DND-41 (cell line): ENCODE results near the gene MIGA2.

Experiments
- EZH2 ChIP-seq: IDR thresholded peaks from 3 replicates; pipeline ENCODE4 v1.6.1; 2012; ENCODE audit warnings: borderline replicate concordance, low read depth, mild to moderate bottlenecking, moderate library complexity, low read length, inconsistent platforms; ENCODE audit not compliant: severe bottlenecking
- TF ChIP-seq, protein P1 (sequence below): IDR thresholded peaks from 2 replicates; pipeline ENCODE4 v1.5.1; 2012; ENCODE audit warnings: borderline replicate concordance, low read length, moderate library complexity, mild to moderate bottlenecking; ENCODE audit not compliant: poor library complexity, severe bottlenecking; ENCODE audit errors: extremely low read depth

DNA sequence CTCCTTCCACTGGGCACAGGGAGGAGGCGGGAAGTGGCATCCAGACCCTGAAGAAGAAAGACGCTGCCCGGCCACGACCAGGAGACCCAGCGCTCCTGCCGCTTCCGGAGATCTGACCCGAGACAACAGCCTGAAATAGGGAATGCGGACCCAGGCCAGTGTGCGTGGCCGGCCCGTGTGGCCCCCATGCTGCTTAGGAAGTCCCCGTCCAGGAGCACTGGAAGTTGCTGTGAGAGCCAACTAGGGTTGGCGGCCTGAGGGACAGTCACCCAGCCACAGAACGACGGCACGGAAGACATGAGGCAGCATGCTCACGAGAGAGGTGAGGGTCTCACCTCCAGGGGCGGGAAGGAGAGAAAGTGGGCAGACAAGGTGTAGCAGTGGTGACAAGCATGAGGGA lies 25.3 kb upstream of the MIGA2 start:
- TF ChIP-seq, protein P1, sequence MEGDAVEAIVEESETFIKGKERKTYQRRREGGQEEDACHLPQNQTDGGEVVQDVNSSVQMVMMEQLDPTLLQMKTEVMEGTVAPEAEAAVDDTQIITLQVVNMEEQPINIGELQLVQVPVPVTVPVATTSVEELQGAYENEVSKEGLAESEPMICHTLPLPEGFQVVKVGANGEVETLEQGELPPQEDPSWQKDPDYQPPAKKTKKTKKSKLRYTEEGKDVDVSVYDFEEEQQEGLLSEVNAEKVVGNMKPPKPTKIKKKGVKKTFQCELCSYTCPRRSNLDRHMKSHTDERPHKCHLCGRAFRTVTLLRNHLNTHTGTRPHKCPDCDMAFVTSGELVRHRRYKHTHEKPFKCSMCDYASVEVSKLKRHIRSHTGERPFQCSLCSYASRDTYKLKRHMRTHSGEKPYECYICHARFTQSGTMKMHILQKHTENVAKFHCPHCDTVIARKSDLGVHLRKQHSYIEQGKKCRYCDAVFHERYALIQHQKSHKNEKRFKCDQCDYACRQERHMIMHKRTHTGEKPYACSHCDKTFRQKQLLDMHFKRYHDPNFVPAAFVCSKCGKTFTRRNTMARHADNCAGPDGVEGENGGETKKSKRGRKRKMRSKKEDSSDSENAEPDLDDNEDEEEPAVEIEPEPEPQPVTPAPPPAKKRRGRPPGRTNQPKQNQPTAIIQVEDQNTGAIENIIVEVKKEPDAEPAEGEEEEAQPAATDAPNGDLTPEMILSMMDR: no peak
- no peak for TF ChIP-seq EZH2
